Transverse colon (tissue), 4 donors: Measurements from ENCODE around the gene PLIN4. TPM values are rescaled to one million over a fixed set of nuclear protein-coding genes. Genes with fewer than 3 reads are reported as not detected.

Experiments
- DNase-seq: peaks from one replicate; pipeline ENCODE4 v3.0.0-alpha.2; 2019
- H3K27ac ChIP-seq, 4 donors: fragments of 200-600 bp; sonication (generic); 2 replicates each; pipeline ENCODE4 v1.5.1; 2016 to 2018; ENCODE audit warnings: inconsistent platforms in 4 of 4
- H3K27me3 ChIP-seq: fragments of 200-600 bp; sonication (generic); 2 replicates; pipeline ENCODE4 v1.5.1; 2017; ENCODE audit warnings: inconsistent platforms
- H3K36me3 ChIP-seq, 4 donors: fragments of 200-600 bp; sonication (generic); 2 replicates each; pipeline ENCODE4 v1.5.1; 2017 to 2019; ENCODE audit warnings: inconsistent platforms in 4 of 4
- H3K4me1 ChIP-seq, 4 donors: fragments of 200-600 bp; sonication (generic); 2 replicates each; pipeline ENCODE4 v1.5.1; 2017 to 2020; ENCODE audit warnings: inconsistent platforms in 4 of 4
- H3K4me3 ChIP-seq, 4 donors: fragments of 200-600 bp; sonication (generic); 1 replicate in 1 of 4; 2 replicates in 3 of 4; pipeline versions ENCODE4 v1.5.1 to v1.6.1; 2017 to 2019; ENCODE audit warnings: inconsistent platforms in 4 of 4
- H3K9me3 ChIP-seq, 2 donors: fragments of 200-600 bp; sonication (generic); 2 replicates each; pipeline ENCODE4 v1.5.1; 2017 to 2019; ENCODE audit warnings: inconsistent platforms in 2 of 2
- CTCF ChIP-seq, 5 experiments: fragments of 200-600 bp in 3 of 5; fragments of 450-650 bp in 2 of 5; sonication (generic) in 3 of 5; IDR thresholded peaks; 1 replicate in 2 of 5; 2 replicates in 3 of 5; pipeline ENCODE4 v1.5.1; 2016 to 2017; ENCODE audit warnings: antibody characterized with exemption in 5 of 5, inconsistent platforms in 3 of 5, mild to moderate bottlenecking in 2 of 5, moderate library complexity in 1 of 5
- EP300 ChIP-seq: sonication (generic); formaldehyde crosslinking; IDR thresholded peaks from one replicate; pipeline ENCODE4 v1.6.1; 2017; ENCODE audit warnings: antibody characterized with exemption, low read depth
- POLR2A ChIP-seq: fragments of 450-650 bp; IDR thresholded peaks from one replicate; pipeline ENCODE4 v1.6.1; 2016; ENCODE audit warnings: antibody characterized with exemption, mild to moderate bottlenecking, moderate library complexity
- POLR2AphosphoS5 ChIP-seq, 3 donors: sonication (generic); formaldehyde crosslinking; IDR thresholded peaks; one replicate each; pipeline ENCODE4 v1.6.1; 2016; ENCODE audit warnings: antibody characterized with exemption in 3 of 3
- WGBS, 2 donors: methylation state at CpG; one replicate each; pipeline ENCODE4 v1.1.5; 2018; ENCODE audit warnings: low coverage in 1 of 2; 5-methylcytosine and 5-hydroxymethylcytosine counted together
- in situ Hi-C, 4 donors: fragments of 200-750 bp; cut with MboI; loops; one replicate each; pipeline versions ENCODE4 v1.15.0 to v1.15.1; 2017; ENCODE audit warnings: low sequenced_read_pairs in 3 of 4, low pct_ligation_motif_present in 1 of 4, low pct_unique_long_range_greater_than_20kb in 1 of 4
- intact Hi-C: fragments of 100-400 bp; cut with DNase I; formaldehyde crosslinking; loops from one replicate; pipeline ENCODE4 v1.15.1; 2023; ENCODE audit warnings: low total_unique reads
- total RNA-seq, 4 donors: library from RNA; depleted of rRNA; stranded (reverse); fragments of >200 nt; gene quantifications; one replicate each; pipeline ENCODE4 v1.1.0, GENCODE V29; 2016

Gene PLIN4
- total RNA-seq, 4 donors from 2014 or later: 8.9 to 33.7 (median 22.2) TPM

- DNase-seq: no peak
- intact Hi-C loops (no loop called here), in situ Hi-C loops (no loop called here)
- Histone ChIP-seq H3K27ac (peak overlapping the region; percentile 64 to 76 (median 68)), H3K4me3 (peak overlapping the region in 3 of 4 donors; percentile 15 to 31 (median 19)), H3K4me1 (peaks cover 0 to 15% (median 11%) of the 10 kb centered on the region in 4 donors), H3K36me3 (no peaks in the 10 kb centered on the region), H3K9me3 (no peaks in the 10 kb centered on the region), H3K27me3 (peaks cover 16% of the 10 kb centered on the region)
- TF ChIP-seq POLR2AphosphoS5 (IDR thresholded peaks at IDR 0.05) (no peak), POLR2A (no peak), EP300 (no peak), CTCF (IDR thresholded peaks at IDR 0.05) (no peak)
- WGBS, 2 donors: 77 to 100% methylated on average over 1 to 3 of the region's 3 CpGs
Measured at GRCh38 chr19:4539169-4539692, 20.9 kb upstream of the PLIN4 start.

- Histone ChIP-seq H3K27me3 (peaks cover 16% of the 10 kb centered on the region), H3K4me3 (no peak overlapping the region), H3K36me3 (no peaks in the 10 kb centered on the region), H3K4me1 (peaks cover 0 to 15% (median 11%) of the 10 kb centered on the region in 4 donors), H3K27ac (no peak overlapping the region), H3K9me3 (no peaks in the 10 kb centered on the region)
- TF ChIP-seq POLR2A (no peak), POLR2AphosphoS5 (IDR thresholded peaks at IDR 0.05) (no peak), CTCF (IDR thresholded peaks at IDR 0.05) (no peak), EP300 (no peak)
- no peak for DNase-seq
- 95% methylated on average over 13 of the region's 13 CpGs; no CpG with 5 or more reads in 1 of the 2 donors for WGBS, 2 donors
- intact Hi-C loops: no loop called here
- in situ Hi-C loops: no loop called here
Measured at GRCh38 chr19:4538601-4538954, 20.3 kb upstream of the PLIN4 start.

- DNase-seq: no peak
- Histone ChIP-seq H3K27ac (no peak overlapping the region), H3K4me1 (peaks cover 0 to 15% (median 11%) of the 10 kb centered on the region in 4 donors), H3K9me3 (no peaks in the 10 kb centered on the region), H3K27me3 (peaks cover 16% of the 10 kb centered on the region), H3K36me3 (no peaks in the 10 kb centered on the region), H3K4me3 (no peak overlapping the region)
- intact Hi-C loops (no loop called here), in situ Hi-C loops (no loop called here)
- TF ChIP-seq EP300: no peak
- TF ChIP-seq POLR2A: no peak
- TF ChIP-seq POLR2AphosphoS5 (IDR thresholded peaks at IDR 0.05): no peak
- TF ChIP-seq CTCF (IDR thresholded peaks at IDR 0.05): no peak
- WGBS, 2 donors: 91% methylated on average over 26 of the region's 27 CpGs; no CpG with 5 or more reads in 1 of the 2 donors
Measured at GRCh38 chr19:4537953-4538600, 19.8 kb upstream of the PLIN4 start.

GRCh38 chr19:4536798-4537197 lies 18.5 kb upstream of the PLIN4 start:
- in situ Hi-C loops: no loop called here
- DNase-seq: no peak
- no peak overlapping the region for H3K4me3 ChIP-seq
- 20 to 54% methylated on average over 1 to 5 of the region's 5 CpGs for WGBS, 2 donors
- TF ChIP-seq POLR2A (no peak), POLR2AphosphoS5 (IDR thresholded peaks at IDR 0.05) (no peak), CTCF (IDR thresholded peaks at IDR 0.05) (no peak), EP300 (no peak)
- intact Hi-C loops: no loop called here
- peaks cover 22% of the 10 kb centered on the region for H3K27me3 ChIP-seq
- no peak overlapping the region for H3K27ac ChIP-seq
- no peaks in the 10 kb centered on the region for H3K36me3 ChIP-seq
- H3K4me1 ChIP-seq: peaks cover 0 to 15% (median 11%) of the 10 kb centered on the region in 4 donors
- H3K9me3 ChIP-seq: no peaks in the 10 kb centered on the region
